Medulla oblongata (tissue), 1 donor: Measurements from ENCODE around the gene TESK2.
"Not testable (repeated sequence)": the region's sequence is repeated elsewhere in the genome, so short reads cannot be mapped to it uniquely, and the experiment has no call there.

Experiments used
- DNase-seq: peaks from one replicate; pipeline ENCODE4 v3.0.0-alpha.2; 2015; ENCODE audit errors: extremely low spot score

TESK2 gene

DNA sequence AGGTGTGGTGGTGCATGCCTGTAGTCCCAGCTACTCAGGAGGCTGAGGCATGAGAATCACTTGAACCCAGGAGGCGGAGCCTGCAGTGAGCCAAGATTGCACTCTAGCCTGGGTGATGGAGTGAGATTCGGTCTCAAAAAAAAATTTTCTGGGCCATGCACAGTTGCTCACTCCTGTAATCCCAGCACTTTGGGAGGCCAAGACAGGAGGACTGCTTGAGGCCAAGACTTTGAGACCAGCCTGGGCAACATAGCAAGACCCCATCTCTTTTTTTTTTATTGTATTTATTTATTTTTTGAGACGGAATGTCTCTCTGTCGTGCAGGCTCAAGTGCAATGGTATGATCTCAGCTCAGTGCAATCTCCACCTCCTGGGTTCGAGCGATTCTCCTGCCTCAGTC lies 16.8 kb downstream of the TESK2 start:
- not testable (repeated sequence) for DNase-seq

DNA sequence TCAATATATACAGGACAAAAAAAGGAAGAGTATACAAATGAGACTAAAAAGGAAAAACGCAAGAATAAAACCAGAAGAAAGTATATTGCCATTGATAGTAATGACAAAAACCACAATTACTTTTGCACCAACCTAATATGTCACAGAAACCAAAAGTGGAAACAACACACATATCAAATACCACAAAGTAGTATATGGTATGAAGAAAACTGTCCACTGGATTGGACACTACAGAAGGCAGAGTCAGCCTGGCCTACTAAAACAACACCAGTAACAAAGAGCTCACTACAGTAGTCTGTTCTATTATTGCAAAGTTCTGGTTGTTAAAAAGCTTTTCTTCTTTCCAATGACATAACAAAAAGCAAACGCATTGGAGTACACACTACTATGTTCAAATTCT lies 17.7 kb downstream of the TESK2 start:
- no peak for DNase-seq

DNA sequence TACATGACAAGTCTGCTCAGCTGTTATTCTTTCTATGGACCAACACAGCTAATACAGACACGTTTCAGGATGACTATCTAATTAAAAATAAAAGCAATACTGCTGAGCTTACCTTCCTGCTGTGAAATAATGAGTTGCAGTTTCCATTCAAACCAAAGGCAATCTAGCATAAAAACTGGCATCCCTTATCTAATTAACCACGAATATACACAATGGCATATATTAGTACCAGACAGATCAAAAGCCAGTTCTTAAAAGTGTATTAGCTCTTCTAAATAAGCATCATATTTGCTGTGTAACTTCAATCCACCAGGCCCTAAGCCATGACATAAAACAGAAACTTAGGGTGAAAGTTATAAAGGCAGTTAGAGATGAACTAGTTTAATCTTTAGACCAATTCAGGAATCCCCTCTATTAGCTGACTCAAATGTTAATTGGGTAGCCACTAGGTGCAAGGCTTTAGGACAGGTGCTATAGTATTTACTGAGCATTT lies 20.6 kb downstream of the TESK2 start:
- no peak for DNase-seq

- not testable (repeated sequence) for DNase-seq
Measured at GRCh38 chr1:45467353-45467752, 23.6 kb downstream of the TESK2 start.

GRCh38 chr1:45465277-45465676 lies 25.7 kb downstream of the TESK2 start:
- DNase-seq, result no peak

DNA sequence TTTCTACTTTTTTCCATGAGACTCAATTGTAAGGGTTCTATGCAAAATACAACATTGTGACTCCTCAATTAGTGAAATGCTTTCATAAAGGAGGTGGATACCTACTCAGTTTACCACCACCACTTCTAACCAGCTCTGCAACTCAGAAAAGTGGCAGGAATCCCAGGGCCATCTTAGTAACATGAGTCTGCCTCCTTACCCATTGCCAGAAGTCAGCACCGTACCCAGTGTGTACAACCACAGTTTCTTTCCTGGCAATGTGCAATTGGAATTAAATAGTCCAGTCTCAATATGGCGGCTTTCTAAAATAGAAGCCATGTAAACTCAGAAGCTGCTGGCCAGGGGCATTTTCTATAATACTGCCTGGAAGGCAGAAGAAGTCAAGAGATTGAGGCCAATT lies 32.1 kb downstream of the TESK2 start:
- DNase-seq, result no peak

DNA sequence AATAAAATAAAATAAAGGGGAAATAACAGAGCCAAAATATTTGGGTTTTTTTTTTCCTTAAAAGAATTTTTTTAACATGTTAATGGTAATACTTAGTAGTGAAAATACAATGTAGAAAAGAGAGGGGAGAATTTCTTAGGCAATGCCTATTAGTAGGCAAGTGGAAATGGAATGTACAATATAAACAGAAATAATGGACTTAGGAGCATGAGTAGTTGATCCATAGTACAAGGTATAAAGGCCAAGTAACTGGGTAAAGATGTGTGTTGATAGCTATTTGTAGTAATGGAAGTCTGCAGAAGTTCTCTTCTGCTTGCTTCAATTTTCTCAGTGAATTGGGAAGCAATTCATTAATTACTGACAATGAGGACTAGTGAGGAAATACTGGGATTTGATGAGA lies 34.4 kb downstream of the TESK2 start:
- no peak for DNase-seq

DNA sequence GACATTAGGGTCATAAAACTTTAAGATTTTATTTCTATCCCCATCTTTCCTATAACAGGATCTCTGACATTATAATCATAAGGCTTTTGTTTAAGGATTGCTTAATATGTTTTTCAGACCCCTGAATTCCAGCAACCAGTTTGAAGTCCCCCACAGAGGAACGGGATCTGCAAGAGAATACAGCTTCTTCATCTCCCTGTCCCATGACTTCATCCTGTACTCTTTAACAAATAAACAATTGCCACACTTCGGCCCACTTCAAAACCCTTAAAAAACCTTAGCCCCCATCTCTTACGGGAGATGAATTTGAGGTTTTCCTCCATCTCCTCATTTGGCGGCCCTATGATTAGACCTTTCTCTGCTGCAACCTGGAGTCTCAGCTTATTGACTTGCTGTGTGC lies 35.8 kb downstream of the TESK2 start:
- no peak for DNase-seq

DNA sequence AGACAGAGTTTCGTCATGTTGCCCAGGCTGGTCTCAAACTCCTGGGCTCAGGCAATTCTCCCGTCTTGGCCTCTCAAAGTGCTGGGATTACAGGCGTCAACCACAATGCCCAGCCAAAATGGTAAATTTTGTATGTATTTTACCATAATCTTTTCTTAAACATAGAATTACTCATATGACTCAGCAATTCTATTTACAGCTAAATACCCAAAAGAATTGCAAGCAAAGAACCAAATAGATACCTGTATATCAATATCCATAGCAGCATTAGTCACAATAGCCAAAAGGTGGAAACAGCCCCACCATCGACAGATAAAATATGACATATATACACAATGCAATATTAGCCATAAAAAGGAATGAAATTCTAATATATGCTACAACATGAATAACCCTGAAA lies 36.5 kb downstream of the TESK2 start:
- no peak for DNase-seq

- DNase-seq, result no peak
Measured at GRCh38 chr1:45452503-45452902, 38.5 kb downstream of the TESK2 start.

DNA sequence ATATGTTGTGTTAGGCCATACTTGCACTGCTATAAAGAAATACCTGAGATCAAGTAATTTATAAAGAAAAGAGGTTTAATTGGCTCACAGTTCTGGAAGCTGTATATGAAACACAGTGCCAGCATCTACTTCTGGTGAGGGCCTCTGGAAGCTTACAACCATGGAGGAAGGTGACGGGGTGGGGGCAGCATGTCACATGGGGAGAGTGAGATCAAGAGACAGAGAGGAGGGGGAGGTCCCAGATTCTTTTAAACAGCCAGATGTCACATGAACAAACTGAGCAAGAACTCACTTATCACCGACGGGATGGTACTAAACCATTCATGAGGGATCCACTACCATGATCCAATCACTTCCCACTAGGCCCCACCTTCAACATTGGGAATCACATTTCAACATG lies 42.6 kb downstream of the TESK2 start:
- no peak for DNase-seq

DNA sequence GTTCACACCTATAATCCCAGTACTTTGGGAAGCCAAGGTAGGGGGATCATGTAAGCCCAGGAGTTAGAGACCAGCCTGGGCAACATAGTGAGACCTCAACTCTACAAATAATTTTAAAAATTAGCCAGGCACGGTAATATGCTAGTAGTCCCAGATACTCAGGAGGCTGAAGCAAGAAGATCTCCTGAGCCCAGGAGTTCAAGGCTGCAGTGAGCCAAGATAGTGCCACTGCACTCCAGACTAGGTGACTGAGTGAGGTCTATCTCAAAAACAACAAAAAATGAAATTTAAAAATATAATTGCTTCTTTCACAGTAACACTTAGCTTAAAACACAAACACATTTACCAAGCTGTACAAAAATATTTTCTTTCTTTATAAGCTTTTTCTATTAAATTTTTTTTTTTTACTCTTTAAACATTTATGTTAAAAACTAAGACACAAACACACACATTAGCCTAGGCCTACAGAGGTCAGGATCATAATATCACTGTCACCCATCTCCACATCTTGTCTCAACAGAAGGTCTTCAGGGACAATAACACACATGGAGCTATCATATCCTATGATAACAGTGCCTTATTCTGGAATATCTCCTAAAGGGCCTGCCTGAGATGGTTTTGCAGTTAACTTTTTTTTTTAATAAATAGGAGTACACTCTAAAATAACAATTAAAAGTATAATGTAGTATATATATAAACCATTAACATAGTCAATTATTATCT lies 43.9 kb downstream of the TESK2 start:
- no peak for DNase-seq

- no peak for DNase-seq
Measured at GRCh38 chr1:45446530-45446929, 44.4 kb downstream of the TESK2 start.

DNA sequence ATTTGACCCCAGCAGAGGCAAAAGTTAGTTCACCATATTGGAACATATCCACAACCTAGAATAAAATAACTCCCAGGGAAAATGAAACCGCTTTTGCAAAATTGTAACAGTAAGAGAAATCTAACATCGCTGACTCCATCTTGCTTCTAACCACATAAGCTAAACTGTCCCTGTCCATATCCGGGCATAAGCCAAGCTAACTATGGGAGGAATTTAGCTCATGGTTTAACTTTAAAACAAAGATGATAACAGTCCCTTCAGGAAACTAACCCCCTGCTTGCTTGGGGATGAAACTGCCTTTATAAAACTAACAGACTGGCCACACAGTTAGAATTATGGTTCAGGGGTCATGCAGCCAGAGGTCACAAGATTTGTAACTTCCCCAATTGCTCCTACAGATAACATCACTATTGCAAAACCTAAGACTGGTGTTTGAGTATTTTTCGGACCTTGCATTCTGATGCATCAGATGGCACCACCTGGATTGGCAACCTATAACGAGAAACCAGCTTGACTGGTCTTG lies 46.3 kb downstream of the TESK2 start:
- no peak for DNase-seq

GRCh38 chr1:45443580-45444446 lies 47.1 kb downstream of the TESK2 start:
- DNase-seq, result no peak

GRCh38 chr1:45442272-45442671 lies 48.7 kb downstream of the TESK2 start:
- no peak for DNase-seq

- no peak for DNase-seq
Measured at GRCh38 chr1:45437323-45437722, 53.6 kb downstream of the TESK2 start.

DNA sequence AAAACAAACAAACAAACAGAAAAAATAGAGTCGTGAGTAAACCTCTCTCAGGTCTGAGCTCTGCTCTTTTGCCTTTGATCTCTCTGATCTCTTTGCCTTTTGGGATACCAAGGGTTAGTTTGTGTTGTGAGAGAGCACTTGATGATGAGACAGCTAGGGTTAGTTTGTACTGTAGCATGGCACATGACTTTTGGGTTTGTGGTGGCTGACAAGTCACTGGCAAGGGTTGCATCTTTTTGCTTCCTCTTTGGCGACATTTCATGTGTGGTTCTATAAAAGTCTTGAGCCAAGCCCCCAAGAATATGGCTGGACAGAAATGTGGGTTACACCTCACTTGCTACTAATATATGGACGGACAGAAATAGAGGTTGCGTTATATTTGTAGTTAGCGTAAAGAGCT lies 60.5 kb downstream of the TESK2 start:
- DNase-seq, result no peak

DNA sequence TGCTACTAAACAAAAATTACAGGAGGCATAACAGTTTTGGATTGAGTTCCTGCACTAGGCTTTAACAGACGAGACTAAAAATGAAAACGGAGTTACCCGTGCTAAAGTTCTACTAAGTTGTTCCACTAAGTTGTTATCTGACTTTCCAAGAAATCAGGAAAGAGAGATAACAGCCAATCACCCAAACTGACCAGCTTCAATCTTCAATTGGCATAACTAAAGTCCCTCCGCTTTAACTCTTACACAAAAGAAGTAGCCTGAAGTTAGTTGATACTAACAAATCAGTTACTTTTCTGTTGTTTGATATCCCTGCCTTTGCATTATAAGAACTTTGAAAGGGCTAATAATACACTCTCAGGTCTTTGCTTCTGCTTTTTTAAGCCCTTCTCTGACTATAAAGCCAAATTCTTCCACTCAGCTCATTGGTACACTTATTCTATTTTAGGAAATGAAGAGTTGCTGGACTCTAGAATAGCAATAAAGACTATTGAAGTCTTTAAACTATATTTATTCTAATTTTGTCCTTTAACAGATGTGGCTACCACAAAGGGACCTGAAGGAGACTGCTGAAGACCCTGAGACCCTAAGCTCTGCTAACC lies 61.3 kb downstream of the TESK2 start:
- no peak for DNase-seq

GRCh38 chr1:45423906-45424678 lies 66.9 kb downstream of the TESK2 start:
- no peak for DNase-seq

DNA sequence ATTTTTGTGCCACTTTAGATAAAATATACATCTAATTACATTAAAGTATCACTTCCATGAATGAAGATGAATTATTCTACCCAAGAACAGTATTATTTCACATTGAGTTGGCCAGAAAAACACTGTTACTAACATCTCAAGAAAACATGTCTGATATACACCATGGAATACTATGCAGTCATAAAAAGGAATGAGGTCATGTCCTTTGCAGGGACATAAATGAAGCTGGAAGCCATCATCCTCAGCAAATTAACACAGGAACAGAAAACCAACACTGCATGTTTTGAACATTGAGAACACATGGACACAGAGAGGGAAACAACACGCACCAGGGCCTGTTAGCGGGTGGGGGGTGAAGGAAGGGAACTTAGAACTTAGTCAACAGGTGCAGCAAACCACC lies 69.0 kb downstream of the TESK2 start:
- DNase-seq, result no peak

- no peak for DNase-seq
Measured at GRCh38 chr1:45414746-45415145, 76.2 kb downstream of the TESK2 start.
